Measurements from ENCODE around the gene PTX4. TPM values are rescaled to one million over a fixed set of nuclear protein-coding genes. Genes with fewer than 3 reads are reported as not detected.

PTX4 gene
- total RNA-seq, 1 experiment from 2014 or later, result not detected

DNA sequence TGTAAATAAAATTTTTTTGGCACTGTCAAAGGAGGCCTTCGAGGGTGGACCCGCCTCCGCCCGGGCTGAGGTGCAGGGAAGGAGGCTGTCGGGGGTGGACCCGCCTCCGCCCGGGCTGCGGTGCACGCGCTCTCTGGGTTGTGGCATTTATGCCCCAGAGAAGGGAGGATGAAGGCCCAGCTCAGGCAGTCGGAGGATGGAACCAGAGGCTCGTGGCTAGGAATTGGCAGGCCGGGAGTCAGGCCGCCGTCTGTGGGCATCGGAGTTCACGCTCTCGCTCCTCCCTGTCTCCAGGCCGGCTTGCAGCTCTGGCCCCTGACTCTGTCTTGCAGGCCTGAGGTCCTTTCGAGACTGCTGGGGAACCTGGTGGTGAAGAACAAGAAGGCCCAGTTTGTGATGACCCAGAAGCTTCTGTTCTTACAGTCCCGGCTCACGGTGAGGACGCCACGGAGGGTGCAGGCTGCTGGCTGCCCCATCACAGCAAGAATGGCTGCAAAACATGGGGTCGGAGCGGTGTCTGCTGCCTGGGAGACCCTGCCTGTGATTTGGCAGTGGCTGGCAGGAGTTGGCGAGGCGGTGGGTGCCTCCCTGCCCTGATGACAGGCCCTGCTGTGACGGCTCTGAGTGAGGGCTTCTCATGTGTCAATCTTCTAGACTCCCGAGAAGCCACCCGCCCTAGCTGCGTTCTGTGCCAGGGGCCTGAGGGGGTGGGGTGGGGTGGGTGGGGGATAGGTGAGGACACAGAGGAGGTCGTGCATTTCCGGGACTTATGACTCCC lies 10.3 kb upstream of the PTX4 start:
- DNase-seq, result no peak
- no peak overlapping the region for H3K27ac ChIP-seq (ENCODE audit: low read length)
- peaks cover 12% of the 10 kb centered on the region for H3K79me2 ChIP-seq (ENCODE audit: low read length)
- no peaks in the 10 kb centered on the region for H3K36me3 ChIP-seq (ENCODE audit: insufficient read depth, low read length)
- no peaks in the 10 kb centered on the region for H3K9me2 ChIP-seq (replicated peaks; ENCODE audit: insufficient read depth, low read length)
- no peak overlapping the region for H3K9ac ChIP-seq (ENCODE audit: low read length)
- H3K4me2 ChIP-seq (ENCODE audit: low read depth, low read length, poor library complexity, severe bottlenecking), result no peak overlapping the region
- no peak overlapping the region for H2AFZ ChIP-seq (ENCODE audit: low read length)
- no peaks in the 10 kb centered on the region for H3K27me3 ChIP-seq (ENCODE audit: low read length)
- H3K4me1 ChIP-seq (ENCODE audit: low read length), result peaks cover 8% of the 10 kb centered on the region
- H3K9me3 ChIP-seq (ENCODE audit: low read length), result no peaks in the 10 kb centered on the region
- H3K4me3 ChIP-seq (ENCODE audit: low read length), result no peak overlapping the region
- no peaks in the 10 kb centered on the region for H4K20me1 ChIP-seq (ENCODE audit: insufficient read depth, low read depth, low read length)

DNA sequence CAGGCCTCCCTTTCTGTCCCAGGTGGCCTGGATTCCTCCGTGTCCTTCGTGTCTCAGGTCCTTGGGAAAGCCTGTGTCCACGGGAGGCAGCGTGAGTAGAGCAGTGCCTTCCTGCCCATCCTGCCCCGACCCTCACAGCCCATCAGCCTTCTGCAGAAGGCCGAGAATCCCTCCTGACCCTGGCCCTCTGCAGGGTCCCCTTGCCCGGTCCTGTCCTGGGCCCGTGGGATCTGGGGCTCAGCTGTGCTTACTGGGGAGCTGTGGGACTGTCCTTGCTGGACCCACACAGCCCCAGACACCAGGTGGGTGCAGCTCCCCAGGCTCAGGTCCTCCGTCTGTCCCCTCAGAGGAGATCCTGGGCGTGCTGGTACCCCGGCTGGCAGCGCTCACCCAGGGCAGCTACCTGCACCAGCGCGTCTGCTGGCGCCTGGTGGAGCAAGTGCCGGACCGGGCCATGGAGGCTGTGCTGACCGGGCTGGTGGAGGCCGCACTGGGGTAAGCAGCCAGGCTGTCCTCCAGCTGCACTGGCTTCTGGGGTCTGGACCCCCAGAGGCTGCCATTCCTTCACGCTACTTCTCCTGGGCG lies 8.4 kb upstream of the PTX4 start:
- no peaks in the 10 kb centered on the region for H3K36me3 ChIP-seq (ENCODE audit: insufficient read depth, low read length)
- H3K9ac ChIP-seq (ENCODE audit: low read length), result no peak overlapping the region
- no peak overlapping the region for H2AFZ ChIP-seq (ENCODE audit: low read length)
- no peak overlapping the region for H3K27ac ChIP-seq (ENCODE audit: low read length)
- peaks cover 19% of the 10 kb centered on the region for H3K79me2 ChIP-seq (ENCODE audit: low read length)
- H3K4me1 ChIP-seq (ENCODE audit: low read length), result peaks cover 19% of the 10 kb centered on the region
- no peaks in the 10 kb centered on the region for H4K20me1 ChIP-seq (ENCODE audit: insufficient read depth, low read depth, low read length)
- DNase-seq, result no peak
- no peaks in the 10 kb centered on the region for H3K27me3 ChIP-seq (ENCODE audit: low read length)
- H3K4me3 ChIP-seq (ENCODE audit: low read length), result no peak overlapping the region
- H3K9me3 ChIP-seq (ENCODE audit: low read length), result no peaks in the 10 kb centered on the region
- H3K9me2 ChIP-seq (replicated peaks; ENCODE audit: insufficient read depth, low read length), result no peaks in the 10 kb centered on the region
- no peak overlapping the region for H3K4me2 ChIP-seq (ENCODE audit: low read depth, low read length, poor library complexity, severe bottlenecking)

DNA sequence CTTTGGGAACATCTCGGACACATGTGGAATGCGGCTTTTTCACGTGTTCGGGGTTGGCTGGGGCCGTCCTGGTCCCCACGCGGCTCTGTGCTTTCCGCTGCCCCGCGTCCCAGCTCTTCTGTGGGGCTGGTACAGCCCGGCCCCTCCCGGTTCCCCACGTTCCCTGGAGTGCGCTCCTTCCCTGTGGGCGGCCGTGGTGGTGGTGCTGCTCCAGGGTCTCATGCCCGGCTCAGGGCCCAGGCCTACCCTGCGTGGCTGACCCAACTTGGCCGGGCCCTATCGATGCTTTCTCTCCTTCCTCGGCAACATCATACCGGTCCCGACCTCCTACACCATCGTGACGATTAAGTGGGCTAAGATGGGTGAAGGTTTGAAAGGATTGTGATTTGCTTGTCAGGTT lies 7.7 kb upstream of the PTX4 start:
- H3K9ac ChIP-seq (ENCODE audit: low read length), result no peak overlapping the region

DNA sequence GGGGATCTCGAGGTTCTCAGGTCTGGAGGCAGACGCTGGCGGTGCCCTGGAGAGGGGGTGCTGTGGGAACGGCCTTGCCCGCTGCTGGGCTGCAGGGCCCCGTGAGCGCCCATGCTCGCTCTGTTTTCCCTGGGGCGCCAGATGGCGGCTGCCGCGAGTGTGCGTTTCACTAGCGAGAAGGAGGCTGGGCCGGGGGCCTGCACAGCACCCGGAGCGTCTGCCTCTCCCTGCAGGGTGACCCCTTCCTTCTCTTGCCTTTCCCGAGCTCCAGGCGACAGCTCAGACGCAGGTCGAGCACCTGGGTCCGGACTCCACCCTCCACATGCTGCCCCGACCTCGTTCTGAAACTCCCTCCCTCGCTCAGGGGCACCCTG lies 7.1 kb upstream of the PTX4 start:
- Histone ChIP-seq H2AFZ (ENCODE audit: low read length) (no peak overlapping the region), H3K36me3 (ENCODE audit: insufficient read depth, low read length) (no peaks in the 10 kb centered on the region), H3K27ac (ENCODE audit: low read length) (no peak overlapping the region), H3K27me3 (ENCODE audit: low read length) (no peaks in the 10 kb centered on the region), H3K79me2 (ENCODE audit: low read length) (peaks cover 19% of the 10 kb centered on the region), H3K9me3 (ENCODE audit: low read length) (no peaks in the 10 kb centered on the region), H3K9me2 (replicated peaks; ENCODE audit: insufficient read depth, low read length) (no peaks in the 10 kb centered on the region), H4K20me1 (ENCODE audit: insufficient read depth, low read depth, low read length) (no peaks in the 10 kb centered on the region), H3K4me3 (ENCODE audit: low read length) (no peak overlapping the region), H3K9ac (ENCODE audit: low read length) (no peak overlapping the region), H3K4me1 (ENCODE audit: low read length) (peaks cover 19% of the 10 kb centered on the region), H3K4me2 (ENCODE audit: low read depth, low read length, poor library complexity, severe bottlenecking) (no peak overlapping the region)
- no peak for DNase-seq

More for the DNA sequence above, 7.7 kb upstream of the PTX4 start:
- no peak overlapping the region for H3K27ac ChIP-seq (ENCODE audit: low read length)
- H3K4me3 ChIP-seq (ENCODE audit: low read length), result no peak overlapping the region
- H3K36me3 ChIP-seq (ENCODE audit: insufficient read depth, low read length), result no peaks in the 10 kb centered on the region
- H3K4me2 ChIP-seq (ENCODE audit: low read depth, low read length, poor library complexity, severe bottlenecking), result no peak overlapping the region
- H2AFZ ChIP-seq (ENCODE audit: low read length), result no peak overlapping the region
- H3K4me1 ChIP-seq (ENCODE audit: low read length), result peaks cover 19% of the 10 kb centered on the region
- H3K9me2 ChIP-seq (replicated peaks; ENCODE audit: insufficient read depth, low read length), result no peaks in the 10 kb centered on the region
- H4K20me1 ChIP-seq (ENCODE audit: insufficient read depth, low read depth, low read length), result no peaks in the 10 kb centered on the region
- H3K27me3 ChIP-seq (ENCODE audit: low read length), result no peaks in the 10 kb centered on the region
- no peaks in the 10 kb centered on the region for H3K9me3 ChIP-seq (ENCODE audit: low read length)
- H3K79me2 ChIP-seq (ENCODE audit: low read length), result peaks cover 19% of the 10 kb centered on the region
- DNase-seq, result no peak

DNA sequence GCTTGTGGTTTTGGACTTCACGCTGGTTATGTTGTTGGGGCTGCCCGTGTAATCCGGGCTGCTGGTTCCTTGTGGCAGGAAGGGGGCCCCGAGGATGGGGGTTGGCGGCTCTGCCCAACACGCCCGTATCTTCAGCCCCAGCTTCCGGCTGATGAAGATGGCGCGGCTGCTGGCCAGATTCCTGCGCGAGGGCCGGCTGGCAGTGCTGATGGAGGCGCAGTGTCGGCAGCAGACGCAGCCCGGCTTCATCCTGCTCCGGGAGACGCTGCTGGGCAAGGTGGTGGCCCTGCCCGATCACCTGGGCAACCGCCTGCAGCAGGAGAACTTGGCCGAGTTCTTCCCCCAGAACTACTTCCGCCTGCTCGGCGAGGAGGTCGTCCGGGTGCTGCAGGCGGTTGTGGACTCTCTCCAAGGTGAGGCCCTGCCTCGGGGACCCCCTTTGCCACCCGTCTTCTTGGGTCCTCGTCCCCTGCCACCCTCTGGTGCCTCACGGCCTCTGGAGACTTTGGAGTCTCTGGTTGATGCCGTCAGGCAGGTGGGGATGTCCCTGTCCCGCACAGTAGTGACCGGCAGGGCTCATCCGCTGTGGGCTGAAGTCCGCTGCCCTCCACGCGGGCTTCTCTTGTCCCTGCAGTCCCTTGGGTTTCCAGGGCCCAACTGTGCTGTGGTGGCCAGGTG lies 6.6 kb upstream of the PTX4 start:
- H3K4me1 ChIP-seq (ENCODE audit: low read length), result peaks cover 19% of the 10 kb centered on the region
- no peak overlapping the region for H3K9ac ChIP-seq (ENCODE audit: low read length)
- no peak overlapping the region for H3K4me3 ChIP-seq (ENCODE audit: low read length)

DNA sequence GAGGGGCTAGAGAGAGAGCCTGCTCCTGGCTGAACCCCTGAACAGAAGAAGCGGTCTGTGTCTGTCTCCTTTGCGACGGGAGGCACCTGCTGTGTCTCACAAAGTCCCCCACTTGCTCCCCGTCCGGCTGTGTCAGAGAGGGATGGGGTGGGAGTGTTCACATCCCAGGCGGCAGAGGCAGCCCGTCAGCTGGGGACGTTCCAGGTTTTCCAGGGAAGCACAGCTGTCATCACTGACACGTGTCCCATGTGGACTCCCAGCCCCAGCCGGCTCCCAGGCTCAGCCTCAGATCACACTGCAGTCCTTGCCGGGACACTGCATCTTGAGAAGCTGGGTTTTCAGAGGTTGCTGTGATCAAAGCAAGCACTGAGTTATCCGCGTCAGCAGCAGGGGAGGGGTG lies 6.0 kb upstream of the PTX4 start:
- Histone ChIP-seq H3K4me2 (ENCODE audit: low read depth, low read length, poor library complexity, severe bottlenecking) (peak overlapping the region; percentile 92), H3K4me1 (ENCODE audit: low read length) (peaks cover 19% of the 10 kb centered on the region), H3K9ac (ENCODE audit: low read length) (peak overlapping the region; percentile 92; the same call in 1 of the 2 replicates), H3K36me3 (ENCODE audit: insufficient read depth, low read length) (no peaks in the 10 kb centered on the region), H2AFZ (ENCODE audit: low read length) (no peak overlapping the region), H3K79me2 (ENCODE audit: low read length) (peaks cover 19% of the 10 kb centered on the region), H4K20me1 (ENCODE audit: insufficient read depth, low read depth, low read length) (no peaks in the 10 kb centered on the region), H3K9me3 (ENCODE audit: low read length) (no peaks in the 10 kb centered on the region), H3K9me2 (replicated peaks; ENCODE audit: insufficient read depth, low read length) (no peaks in the 10 kb centered on the region), H3K27ac (ENCODE audit: low read length) (no peak overlapping the region), H3K4me3 (ENCODE audit: low read length) (peak overlapping the region; percentile 93; the same call in 1 of the 2 replicates), H3K27me3 (ENCODE audit: low read length) (no peaks in the 10 kb centered on the region)
- no peak for DNase-seq

More for the DNA sequence above, 6.6 kb upstream of the PTX4 start:
- H3K27me3 ChIP-seq (ENCODE audit: low read length), result no peaks in the 10 kb centered on the region
- H3K4me2 ChIP-seq (ENCODE audit: low read depth, low read length, poor library complexity, severe bottlenecking), result no peak overlapping the region
- no peak overlapping the region for H3K27ac ChIP-seq (ENCODE audit: low read length)
- no peaks in the 10 kb centered on the region for H4K20me1 ChIP-seq (ENCODE audit: insufficient read depth, low read depth, low read length)
- H3K9me3 ChIP-seq (ENCODE audit: low read length), result no peaks in the 10 kb centered on the region
- H3K9me2 ChIP-seq (replicated peaks; ENCODE audit: insufficient read depth, low read length), result no peaks in the 10 kb centered on the region
- no peaks in the 10 kb centered on the region for H3K36me3 ChIP-seq (ENCODE audit: insufficient read depth, low read length)
- no peak overlapping the region for H2AFZ ChIP-seq (ENCODE audit: low read length)
- DNase-seq, result no peak
- H3K79me2 ChIP-seq (ENCODE audit: low read length), result peaks cover 19% of the 10 kb centered on the region

DNA sequence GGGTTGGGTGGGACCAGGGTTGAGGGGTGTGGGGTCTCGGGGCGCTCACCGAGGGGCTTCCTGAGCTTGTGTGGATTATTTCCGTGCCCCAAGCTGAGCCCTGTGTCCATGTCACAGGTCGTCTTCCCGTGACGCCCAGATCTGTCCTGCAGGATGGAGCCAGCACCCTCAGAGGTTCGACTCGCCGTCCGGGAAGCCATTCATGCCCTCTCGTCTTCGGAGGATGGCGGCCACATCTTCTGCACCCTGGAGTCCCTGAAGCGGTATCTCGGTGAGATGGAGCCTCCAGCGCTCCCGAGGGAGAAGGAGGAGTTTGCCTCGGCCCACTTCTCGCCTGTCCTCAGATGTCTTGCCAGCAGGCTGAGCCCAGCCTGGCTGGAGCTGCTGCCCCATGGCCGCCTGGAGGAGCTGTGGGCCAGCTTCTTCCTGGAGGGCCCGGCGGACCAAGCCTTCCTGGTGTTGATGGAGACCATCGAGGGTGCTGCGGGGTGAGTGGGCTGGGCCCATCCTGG lies 5.4 kb upstream of the PTX4 start:
- no peak for DNase-seq
- H3K4me1 ChIP-seq (ENCODE audit: low read length), result peaks cover 19% of the 10 kb centered on the region
- peak overlapping the region; percentile 93 for H3K4me3 ChIP-seq (ENCODE audit: low read length)
- H3K4me2 ChIP-seq (ENCODE audit: low read depth, low read length, poor library complexity, severe bottlenecking), result peak overlapping the region; percentile 92
- H4K20me1 ChIP-seq (ENCODE audit: insufficient read depth, low read depth, low read length), result no peaks in the 10 kb centered on the region
- no peaks in the 10 kb centered on the region for H3K36me3 ChIP-seq (ENCODE audit: insufficient read depth, low read length)
- H3K9me2 ChIP-seq (replicated peaks; ENCODE audit: insufficient read depth, low read length), result no peaks in the 10 kb centered on the region
- H2AFZ ChIP-seq (ENCODE audit: low read length), result no peak overlapping the region
- no peaks in the 10 kb centered on the region for H3K27me3 ChIP-seq (ENCODE audit: low read length)
- peak overlapping the region; percentile 92 for H3K9ac ChIP-seq (ENCODE audit: low read length)
- H3K9me3 ChIP-seq (ENCODE audit: low read length), result no peaks in the 10 kb centered on the region
- H3K27ac ChIP-seq (ENCODE audit: low read length), result no peak overlapping the region; the same call in 1 of the 2 replicates
- peaks cover 19% of the 10 kb centered on the region for H3K79me2 ChIP-seq (ENCODE audit: low read length)

DNA sequence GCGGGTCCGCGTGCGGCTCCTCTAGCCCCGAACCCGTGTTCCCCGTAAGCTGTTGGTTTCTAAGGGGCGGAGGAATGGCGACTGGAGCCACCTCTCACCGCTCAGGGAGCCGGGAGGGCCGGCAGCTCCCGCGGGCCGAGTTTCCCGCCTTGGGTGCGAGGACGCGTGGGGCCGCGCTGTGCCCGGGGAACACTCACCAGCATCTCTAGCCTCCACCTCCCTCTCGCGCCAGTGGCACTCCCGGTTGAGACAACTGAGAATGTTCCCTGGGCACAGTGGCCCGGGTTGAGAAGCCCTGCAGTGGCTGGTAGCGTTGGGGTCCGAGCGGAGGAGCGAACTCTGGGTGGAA lies 5.0 kb upstream of the PTX4 start:
- peak overlapping the region; percentile 63; the same call in 1 of the 2 replicates for H2AFZ ChIP-seq (ENCODE audit: low read length)
- peak overlapping the region; percentile 92 for H3K4me2 ChIP-seq (ENCODE audit: low read depth, low read length, poor library complexity, severe bottlenecking)
- peaks cover 19% of the 10 kb centered on the region for H3K79me2 ChIP-seq (ENCODE audit: low read length)
- H3K36me3 ChIP-seq (ENCODE audit: insufficient read depth, low read length), result no peaks in the 10 kb centered on the region
- peak overlapping the region; percentile 41; the same call in 1 of the 2 replicates for H3K27ac ChIP-seq (ENCODE audit: low read length)
- peak overlapping the region; percentile 93 for H3K4me3 ChIP-seq (ENCODE audit: low read length)
- H3K9me3 ChIP-seq (ENCODE audit: low read length), result no peaks in the 10 kb centered on the region
- no peaks in the 10 kb centered on the region for H3K9me2 ChIP-seq (replicated peaks; ENCODE audit: insufficient read depth, low read length)
- no peaks in the 10 kb centered on the region for H3K27me3 ChIP-seq (ENCODE audit: low read length)
- H3K4me1 ChIP-seq (ENCODE audit: low read length), result peaks cover 19% of the 10 kb centered on the region
- peak overlapping the region; percentile 92 for H3K9ac ChIP-seq (ENCODE audit: low read length)
- DNase-seq, result peak; percentile 68
- H4K20me1 ChIP-seq (ENCODE audit: insufficient read depth, low read depth, low read length), result no peaks in the 10 kb centered on the region
